Mesothelial cell of epicardium (in vitro differentiated cells): ENCODE data around the gene NCDN. TPM values are rescaled to one million over a fixed set of nuclear protein-coding genes. Genes with fewer than 3 reads are reported as not detected.
A peak's percentile ranks its signal among the peaks of the same experiment; 100 is the strongest.

Source experiments
- DNase-seq, 2 experiments: peaks; one replicate each; pipeline ENCODE4 v3.0.0; 2021; ENCODE audit warnings: low spot score in 2 of 2; ENCODE audit not compliant: unreplicated experiment in 2 of 2
- H3K27ac Mint-ChIP-seq: 2 replicates; pipeline ENCODE4 v1.8.0; 2021; ENCODE audit warnings: mixed read lengths
- H3K27me3 Mint-ChIP-seq: 2 replicates; pipeline ENCODE4 v1.8.0; 2021; ENCODE audit warnings: low read depth, mixed read lengths
- H3K36me3 Mint-ChIP-seq: 2 replicates; pipeline ENCODE4 v1.8.0; 2021; ENCODE audit warnings: mixed read lengths
- H3K4me1 Mint-ChIP-seq: 2 replicates; pipeline ENCODE4 v1.8.0; 2021; ENCODE audit warnings: mixed read lengths
- H3K4me3 Mint-ChIP-seq: 2 replicates; pipeline ENCODE4 v1.8.0; 2021; ENCODE audit warnings: mild to moderate bottlenecking, moderate library complexity, mixed read lengths
- H3K9me3 Mint-ChIP-seq: 2 replicates; pipeline ENCODE4 v1.8.0; 2021; ENCODE audit warnings: mixed read lengths
- total RNA-seq: library from RNA; stranded (reverse); gene quantifications from 3 replicates; pipeline ENCODE4 v1.2.1, GENCODE V29; 2021
- TF ChIP-seq, protein P1 (sequence below): fragments of 200-600 bp; sonication (generic); IDR thresholded peaks from one replicate; pipeline ENCODE4 v1.5.0; 2021; ENCODE audit warnings: antibody characterized with exemption; ENCODE audit not compliant: unreplicated experiment

Gene NCDN
- total RNA-seq, 1 donor from 2014 or later, result 27.8 TPM

DNA sequence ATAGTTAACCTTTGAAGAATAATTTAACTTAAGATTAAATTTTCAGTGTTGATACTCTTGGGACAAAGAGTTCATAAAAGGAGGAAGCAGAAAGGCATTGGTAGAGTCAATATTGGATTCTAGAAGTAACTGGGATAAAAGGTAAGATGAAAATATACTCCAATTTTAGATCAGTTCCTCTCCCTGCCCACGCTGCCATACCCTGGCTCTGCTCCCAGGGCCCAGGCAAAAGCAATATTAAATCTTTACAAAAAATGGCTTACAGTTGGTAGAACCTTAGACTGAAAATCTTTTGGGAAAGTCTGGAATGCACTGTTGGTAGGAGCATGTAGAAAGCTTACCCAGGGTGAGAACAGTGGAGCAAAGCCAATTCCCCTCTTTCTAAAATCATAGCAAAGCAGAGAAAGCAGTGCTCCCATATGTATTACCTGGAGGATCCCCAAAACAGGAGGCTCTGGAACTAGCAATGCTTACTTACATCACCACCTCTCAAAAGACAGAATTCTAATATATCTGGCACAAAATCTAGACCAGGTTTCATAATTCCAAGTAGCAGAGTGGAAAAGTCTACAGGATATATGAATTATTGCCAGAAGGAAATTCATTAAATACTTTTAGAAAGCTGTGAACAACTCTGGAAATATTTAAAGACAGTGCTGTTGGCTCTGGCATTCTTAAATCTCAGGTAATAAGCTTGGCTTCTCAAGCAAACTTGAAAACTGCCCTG is 24.9 kb upstream of the NCDN start:
- H3K4me1 Mint-ChIP-seq, result peaks cover 40% of the 10 kb centered on the region
- H3K36me3 Mint-ChIP-seq, result peaks cover 34% of the 10 kb centered on the region
- no peak for DNase-seq
- H3K4me3 Mint-ChIP-seq, result no peak overlapping the region
- H3K9me3 Mint-ChIP-seq, result peaks cover 31% of the 10 kb centered on the region
- TF ChIP-seq, protein P1, sequence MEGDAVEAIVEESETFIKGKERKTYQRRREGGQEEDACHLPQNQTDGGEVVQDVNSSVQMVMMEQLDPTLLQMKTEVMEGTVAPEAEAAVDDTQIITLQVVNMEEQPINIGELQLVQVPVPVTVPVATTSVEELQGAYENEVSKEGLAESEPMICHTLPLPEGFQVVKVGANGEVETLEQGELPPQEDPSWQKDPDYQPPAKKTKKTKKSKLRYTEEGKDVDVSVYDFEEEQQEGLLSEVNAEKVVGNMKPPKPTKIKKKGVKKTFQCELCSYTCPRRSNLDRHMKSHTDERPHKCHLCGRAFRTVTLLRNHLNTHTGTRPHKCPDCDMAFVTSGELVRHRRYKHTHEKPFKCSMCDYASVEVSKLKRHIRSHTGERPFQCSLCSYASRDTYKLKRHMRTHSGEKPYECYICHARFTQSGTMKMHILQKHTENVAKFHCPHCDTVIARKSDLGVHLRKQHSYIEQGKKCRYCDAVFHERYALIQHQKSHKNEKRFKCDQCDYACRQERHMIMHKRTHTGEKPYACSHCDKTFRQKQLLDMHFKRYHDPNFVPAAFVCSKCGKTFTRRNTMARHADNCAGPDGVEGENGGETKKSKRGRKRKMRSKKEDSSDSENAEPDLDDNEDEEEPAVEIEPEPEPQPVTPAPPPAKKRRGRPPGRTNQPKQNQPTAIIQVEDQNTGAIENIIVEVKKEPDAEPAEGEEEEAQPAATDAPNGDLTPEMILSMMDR, result no peak
- no peaks in the 10 kb centered on the region for H3K27me3 Mint-ChIP-seq
- H3K27ac Mint-ChIP-seq, result peak overlapping the region; percentile 34

DNA sequence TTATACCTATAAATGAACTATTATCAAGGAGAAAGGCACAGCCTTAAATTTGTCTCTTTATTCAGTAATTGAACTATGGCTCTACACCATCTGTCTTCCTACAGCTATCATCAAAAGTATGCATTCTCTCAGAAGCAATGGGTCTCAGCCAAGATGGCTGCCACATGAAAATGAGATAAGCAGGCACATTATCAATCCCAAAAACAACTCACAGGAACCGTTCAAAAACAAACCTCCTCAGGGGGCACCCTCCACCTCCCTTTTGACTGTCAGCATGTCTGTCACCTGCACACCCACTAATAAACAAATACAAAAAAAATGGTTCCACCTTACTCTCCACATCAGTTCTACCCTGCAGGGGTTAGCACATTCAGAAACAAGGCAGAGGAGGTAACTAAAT is 24.0 kb upstream of the NCDN start:
- peaks cover 22% of the 10 kb centered on the region for H3K9me3 Mint-ChIP-seq
- no peak overlapping the region for H3K27ac Mint-ChIP-seq
- peaks cover 27% of the 10 kb centered on the region for H3K36me3 Mint-ChIP-seq
- no peaks in the 10 kb centered on the region for H3K27me3 Mint-ChIP-seq
- DNase-seq, result no peak
- no peak overlapping the region for H3K4me3 Mint-ChIP-seq
- TF ChIP-seq, protein P1, result no peak
- peaks cover 43% of the 10 kb centered on the region for H3K4me1 Mint-ChIP-seq

DNA sequence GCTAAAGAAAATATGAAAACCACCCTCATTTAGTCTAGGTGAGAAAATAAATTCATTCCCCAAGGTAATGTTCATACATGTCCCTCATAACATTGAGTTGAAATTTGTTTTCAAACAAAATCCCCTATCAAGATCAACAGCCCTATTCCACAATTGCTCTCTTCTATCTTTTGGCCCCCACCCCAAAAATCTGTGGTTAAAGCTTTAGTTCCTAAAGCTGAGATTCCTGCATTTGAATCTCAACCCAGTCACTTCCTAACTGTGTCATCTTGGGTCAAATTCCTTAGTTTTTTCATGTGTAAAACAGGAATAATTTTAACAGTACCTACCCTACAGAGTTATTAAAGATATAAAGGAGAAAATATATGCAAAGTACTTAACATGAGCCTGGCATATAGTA is 22.4 kb upstream of the NCDN start:
- Mint-ChIP-seq H3K27ac (no peak overlapping the region), H3K36me3 (peaks cover 13% of the 10 kb centered on the region), H3K4me1 (peaks cover 53% of the 10 kb centered on the region), H3K9me3 (peaks cover 7% of the 10 kb centered on the region), H3K4me3 (no peak overlapping the region), H3K27me3 (no peaks in the 10 kb centered on the region)
- DNase-seq, result no peak
- TF ChIP-seq, protein P1, result no peak

DNA sequence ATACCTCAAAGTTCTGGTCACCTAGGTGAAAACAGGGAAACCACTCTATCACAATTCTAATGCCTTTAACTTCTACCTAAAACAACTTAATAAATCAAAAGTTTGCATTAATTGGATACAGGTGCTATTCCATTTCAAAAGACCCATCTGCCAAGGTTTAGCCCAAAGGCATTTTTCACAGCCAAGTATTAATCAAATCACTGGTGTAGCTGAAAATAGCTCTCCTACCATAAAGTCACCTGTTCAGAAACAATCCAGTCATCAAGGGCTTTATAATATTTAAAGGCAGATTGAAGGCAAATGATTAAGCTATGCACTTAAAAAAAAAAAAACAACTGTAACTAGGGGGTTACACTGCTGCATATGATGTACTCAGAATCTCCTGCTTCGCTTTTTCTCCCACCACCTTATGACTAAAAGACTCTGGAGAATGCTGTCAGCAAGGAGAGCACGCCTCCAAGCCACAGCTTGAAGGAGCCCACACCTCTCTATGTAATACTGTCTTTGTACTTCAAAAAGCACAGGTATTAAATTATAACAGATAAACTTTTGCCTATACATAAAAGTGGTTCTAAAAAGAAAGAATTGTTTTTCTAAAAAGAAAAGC is 20.9 kb upstream of the NCDN start:
- TF ChIP-seq, protein P1, result no peak
- H3K4me1 Mint-ChIP-seq, result peaks cover 55% of the 10 kb centered on the region
- peak overlapping the region; percentile 47 for H3K27ac Mint-ChIP-seq
- peaks cover 7% of the 10 kb centered on the region for H3K36me3 Mint-ChIP-seq
- H3K4me3 Mint-ChIP-seq, result no peak overlapping the region
- H3K9me3 Mint-ChIP-seq, result no peaks in the 10 kb centered on the region
- DNase-seq, result no peak
- H3K27me3 Mint-ChIP-seq, result no peaks in the 10 kb centered on the region

DNA sequence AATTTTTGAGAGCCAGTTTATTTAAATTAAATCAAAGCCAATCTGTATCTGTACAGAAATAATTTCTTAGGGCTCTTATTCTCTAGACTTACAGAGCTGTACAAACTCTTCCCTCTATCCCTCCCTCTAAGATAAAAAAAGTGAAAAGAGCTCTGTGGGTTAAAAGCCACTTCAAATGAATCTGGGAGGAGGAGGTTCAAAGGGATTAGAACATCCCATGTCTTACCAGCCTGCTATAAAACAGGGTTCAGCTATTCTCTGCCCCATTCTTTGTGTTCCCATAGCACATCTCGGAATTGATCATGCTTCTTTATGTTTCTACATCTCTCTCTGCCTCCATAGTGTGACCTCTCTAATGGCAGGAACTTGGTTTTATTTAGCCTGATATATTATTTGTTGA is 19.8 kb upstream of the NCDN start:
- H3K27me3 Mint-ChIP-seq, result no peaks in the 10 kb centered on the region
- DNase-seq, result no peak
- peaks cover 57% of the 10 kb centered on the region for H3K4me1 Mint-ChIP-seq
- no peak overlapping the region for H3K4me3 Mint-ChIP-seq
- H3K27ac Mint-ChIP-seq, result peak overlapping the region; percentile 12
- peaks cover 6% of the 10 kb centered on the region for H3K36me3 Mint-ChIP-seq
- TF ChIP-seq, protein P1, result no peak
- H3K9me3 Mint-ChIP-seq, result no peaks in the 10 kb centered on the region
